H1 (cell line): ENCODE results near the gene DCPS. TPM values are rescaled to one million over a fixed set of nuclear protein-coding genes. Genes with fewer than 3 reads are reported as not detected.

Source experiments
- CTCF ChIA-PET: fragments of 300-600 bp; sonication (Branson Sonifier 250); formaldehyde crosslinking; loops from one replicate; lab custom pipeline; 2021; ENCODE audit not compliant: partially characterized antibody; lab: Charles Lee
- POLR2A ChIA-PET: fragments of 300-600 bp; sonication (Branson Sonifier 250); formaldehyde crosslinking; loops from one replicate; lab custom pipeline; 2021; ENCODE audit warnings: inconsistent platforms; ENCODE audit not compliant: partially characterized antibody; lab: Charles Lee
- DNase-seq, 2 experiments: peaks; one replicate each; pipeline versions ENCODE4 v3.0.0 to v3.0.0-alpha.2; 2010 to 2022; ENCODE audit warnings: low spot score in 2 of 2, low read depth in 1 of 2, mixed read lengths in 1 of 2
- FAIRE-seq: peaks from 2 replicates; lab custom pipeline; 2011; peaks lifted over from hg19 to GRCh38; lab: Jason Lieb, UNC
- H2AFZ ChIP-seq: 2 replicates; pipeline ENCODE4 v1.8.1; 2012; ENCODE audit warnings: low read length, inconsistent platforms
- H2AK5ac ChIP-seq: 2 replicates; pipeline ENCODE4 v1.6.1; 2013; ENCODE audit warnings: low read depth, low read length
- H2BK120ac ChIP-seq: replicated peaks from 2 replicates; pipeline ENCODE3; 2013; ENCODE audit warnings: low read depth, low read length, inconsistent platforms
- H2BK12ac ChIP-seq: 2 replicates; pipeline ENCODE4 v1.6.1; 2013; ENCODE audit warnings: low read depth, low read length
- H2BK15ac ChIP-seq: 2 replicates; pipeline ENCODE4 v1.6.1; 2013; ENCODE audit warnings: low read length
- H2BK20ac ChIP-seq: 2 replicates; pipeline ENCODE4 v1.6.1; 2013; ENCODE audit warnings: low read length
- H2BK5ac ChIP-seq: 2 replicates; pipeline ENCODE4 v1.6.1; 2013; ENCODE audit warnings: low read depth, low read length
- H3K14ac ChIP-seq: 2 replicates; pipeline ENCODE4 v1.6.1; 2013; ENCODE audit warnings: inconsistent platforms; ENCODE audit not compliant: insufficient read length
- H3K18ac ChIP-seq: 2 replicates; pipeline ENCODE4 v1.6.1; 2013; ENCODE audit warnings: low read length; ENCODE audit errors: extremely low read depth
- H3K23ac ChIP-seq: 2 replicates; pipeline ENCODE4 v1.6.1; 2013; ENCODE audit warnings: inconsistent platforms; ENCODE audit not compliant: insufficient read length
- H3K23me2 ChIP-seq: 2 replicates; pipeline ENCODE4 v1.6.1; 2013; ENCODE audit warnings: low read depth, low read length
- H3K27ac ChIP-seq: 2 replicates; pipeline ENCODE4 v1.6.1; 2011; ENCODE audit warnings: low read depth, low read length, inconsistent platforms
- H3K27me3 ChIP-seq, 4 experiments: replicated peaks in 1 of 4; 1 replicate in 1 of 4; 2 replicates in 3 of 4; pipeline versions ENCODE4 v1.6.1 to v1.8.1; 2011 to 2013; ENCODE audit warnings: low read length in 3 of 4, mild to moderate bottlenecking in 3 of 4, inconsistent platforms in 2 of 4, mixed read lengths in 2 of 4, moderate library complexity in 1 of 4; ENCODE audit not compliant: control insufficient read depth in 3 of 4, insufficient read depth in 3 of 4; ENCODE audit errors: extremely low read depth in 1 of 4
- H3K36me3 ChIP-seq, 4 experiments: 2 replicates each; pipeline versions ENCODE4 v1.6.1 to v1.8.1; 2011 to 2013; ENCODE audit warnings: mild to moderate bottlenecking in 4 of 4, low read length in 3 of 4, moderate library complexity in 2 of 4, control low read depth in 1 of 4, inconsistent platforms in 1 of 4; ENCODE audit not compliant: insufficient read depth in 4 of 4, control insufficient read depth in 2 of 4
- H3K4ac ChIP-seq: replicated peaks from 2 replicates; pipeline ENCODE3; 2013; ENCODE audit warnings: low read length, low read depth, mixed read lengths, inconsistent platforms; ENCODE audit not compliant: insufficient read length
- H3K4me1 ChIP-seq, 4 experiments: replicated peaks in 1 of 4; 1 replicate in 1 of 4; 2 replicates in 3 of 4; pipeline versions ENCODE4 v1.6.1 to v1.8.1; 2011 to 2013; ENCODE audit warnings: low read length in 3 of 4, inconsistent platforms in 2 of 4, mixed read lengths in 1 of 4; ENCODE audit not compliant: insufficient read depth in 4 of 4, control insufficient read depth in 3 of 4
- H3K4me2 ChIP-seq, 2 experiments: 2 replicates each; pipeline versions ENCODE4 v1.6.1 to v1.8.1; 2011 to 2013; ENCODE audit warnings: low read depth in 2 of 2, low read length in 2 of 2, control low read depth in 1 of 2, inconsistent platforms in 1 of 2, mild to moderate bottlenecking in 1 of 2; ENCODE audit not compliant: insufficient read depth in 1 of 2
- H3K4me3 ChIP-seq, 4 experiments: fragments of 200-600, 300-600 bp in 1 of 4; sonication (generic), shearing (Covaris generic), sonication (Bioruptor Twin) in 1 of 4; 2 replicates each; pipeline versions ENCODE4 v1.5.1 to v1.8.1; 2011 to 2016; ENCODE audit warnings: low read length in 4 of 4, low read depth in 3 of 4, control low read depth in 2 of 4, inconsistent platforms in 2 of 4, mild to moderate bottlenecking in 2 of 4, mixed read lengths in 1 of 4, moderate library complexity in 1 of 4; ENCODE audit not compliant: insufficient read depth in 2 of 4; ENCODE audit errors: extremely low read depth in 1 of 4
- H3K56ac ChIP-seq: replicated peaks from 2 replicates; pipeline ENCODE3; 2013; ENCODE audit warnings: low read depth, mild to moderate bottlenecking, mixed read lengths, low read length, inconsistent platforms; ENCODE audit not compliant: insufficient read length
- H3K79me1 ChIP-seq: 2 replicates; pipeline ENCODE4 v1.6.1; 2013; ENCODE audit warnings: low read depth, low read length, control low read depth
- H3K79me2 ChIP-seq, 2 experiments: 2 replicates each; pipeline versions ENCODE4 v1.6.1 to v1.8.1; 2012 to 2013; ENCODE audit warnings: low read length in 2 of 2, mild to moderate bottlenecking in 2 of 2, inconsistent platforms in 1 of 2; ENCODE audit not compliant: insufficient read depth in 2 of 2, control insufficient read depth in 1 of 2
- H3K9ac ChIP-seq, 4 experiments: replicated peaks in 1 of 4; 1 replicate in 1 of 4; 2 replicates in 3 of 4; pipeline versions ENCODE4 v1.6.1 to v1.8.1; 2011 to 2013; ENCODE audit warnings: low read depth in 3 of 4, low read length in 3 of 4, control low read depth in 2 of 4, mild to moderate bottlenecking in 2 of 4, moderate library complexity in 2 of 4, inconsistent platforms in 1 of 4; ENCODE audit errors: extremely low read depth in 1 of 4
- H3K9me3 ChIP-seq, 2 experiments: 2 replicates each; pipeline versions ENCODE4 v1.6.1 to v1.8.1; 2012 to 2013; ENCODE audit warnings: mild to moderate bottlenecking in 2 of 2, moderate library complexity in 2 of 2, control low read depth in 1 of 2, inconsistent platforms in 1 of 2, low read depth in 1 of 2, low read length in 1 of 2, mixed read lengths in 1 of 2; ENCODE audit not compliant: insufficient read depth in 2 of 2
- H4K20me1 ChIP-seq, 2 experiments: replicated peaks in 1 of 2; 2 replicates each; pipeline versions ENCODE3 to v1.8.1; 2011 to 2013; ENCODE audit warnings: inconsistent platforms in 2 of 2, low read length in 2 of 2, mild to moderate bottlenecking in 1 of 2; ENCODE audit not compliant: insufficient read depth in 2 of 2, control insufficient read depth in 1 of 2
- H4K5ac ChIP-seq: 2 replicates; pipeline ENCODE4 v1.6.1; 2013; ENCODE audit warnings: low read length, low read depth, mixed read lengths, inconsistent platforms; ENCODE audit not compliant: insufficient read length
- H4K8ac ChIP-seq: 2 replicates; pipeline ENCODE4 v1.8.0; 2013; ENCODE audit warnings: mild to moderate bottlenecking, moderate library complexity, low read length, inconsistent platforms; ENCODE audit not compliant: insufficient read depth; ENCODE audit errors: extremely low read depth
- H4K91ac ChIP-seq: replicated peaks from 2 replicates; pipeline ENCODE3; 2013; ENCODE audit warnings: low read length, mixed read lengths, inconsistent platforms; ENCODE audit not compliant: insufficient read length
- PHF8 ChIP-seq: fragments of 200-600 bp; sonication (generic); conservative IDR thresholded peaks from 2 replicates; pipeline ENCODE4 v1.7.1; 2012; ENCODE audit warnings: low read depth, mild to moderate bottlenecking, inconsistent platforms, low read length, moderate library complexity
- POLR2A ChIP-seq, 2 experiments: IDR thresholded peaks; 1 replicate in 1 of 2; 2 replicates in 1 of 2; pipeline ENCODE4 v1.6.1; 2011; ENCODE audit warnings: low read depth in 2 of 2, low read length in 2 of 2, mild to moderate bottlenecking in 2 of 2; ENCODE audit errors: control extremely low read depth in 1 of 2
- WGBS, 2 experiments: shearing (Covaris generic) in 1 of 2; methylation state at CpG; one replicate each; pipeline versions ENCODE4 v1.1.6 to v1.1.7; 2013 to 2015; ENCODE audit warnings: low lambda C conversion rate in 2 of 2, mixed read lengths in 2 of 2, inconsistent platforms in 1 of 2, low coverage in 1 of 2, missing lambda C conversion rate in 1 of 2; ENCODE audit not compliant: insufficient replicate concordance in 2 of 2, insufficient coverage in 1 of 2, insufficient read length in 1 of 2; ENCODE audit errors: extremely low coverage in 1 of 2, missing lambda C conversion rate in 1 of 2; 5-methylcytosine and 5-hydroxymethylcytosine counted together
- polyA plus RNA-seq, 7 experiments: library from polyadenylated mRNA; depleted of rRNA in 3 of 7; stranded (reverse) in 5 of 7; unstranded in 2 of 7; fragments of >200 nt in 5 of 7; fragments of 200-250 nt in 2 of 7; gene quantifications; 1 replicate in 5 of 7; 2 replicates in 1 of 7; 4 replicates in 1 of 7; pipeline versions ENCODE4 v1.2.1 to v1.2.3, GENCODE V29; 2011 to 2013; ENCODE audit warnings: missing spikeins in 2 of 7, mixed read lengths in 2 of 7
- total RNA-seq: library from RNA; stranded (reverse); fragmentation: NEBNext Ultra II Directional; extraction: Animal tissue kit (Norgen Biotek cat#: 25700); gene quantifications from 2 replicates; pipeline ENCODE4 v1.2.1, GENCODE V29; 2021

The DCPS gene
- total and polyA plus RNA-seq, 2 of the 8 experiments (the other 6 are each of a cell fraction or from before 2014, with no cell fraction given) = 24.6 to 55.2 TPM

- H3K79me1 ChIP-seq = peaks cover 11% of the 10 kb centered on the region; the same call in 1 of the 2 replicates
- H3K4ac ChIP-seq = peak overlapping the region; percentile 92
- peaks cover 0 to 39% of the 10 kb centered on the region in 2 experiments; a peak in 2 of 4 replicates for H3K79me2 ChIP-seq
- H2AFZ ChIP-seq = peak overlapping the region; percentile 72; the same call in 1 of the 2 replicates
- no peaks in the 10 kb centered on the region for H3K9me3 ChIP-seq
- peak overlapping the region; percentile 77 to 91 (median 86) for H3K9ac ChIP-seq
- peak overlapping the region; percentile 94 for H4K5ac ChIP-seq
- H4K20me1 ChIP-seq = peaks cover 0 to 2% of the 10 kb centered on the region in 2 experiments
- peak overlapping the region; percentile 95; the same call in 1 of the 2 replicates for H2BK5ac ChIP-seq
- peak overlapping the region; percentile 92 for H3K4me2 ChIP-seq
- FAIRE-seq (no peak), DNase-seq (no peak)
- peak overlapping the region; percentile 63; the same call in 1 of the 2 replicates for H3K27ac ChIP-seq
- H3K56ac ChIP-seq = peak overlapping the region; percentile 92
- WGBS, 2 experiments = 35% methylated on average over 13 of the region's 15 CpGs; no CpG with 5 or more reads in 1 of the 2 experiments
- 0 out of 2 replicates have a peak overlapping the region, but pooled peaks have one; percentile 48 for H2BK20ac ChIP-seq
- H3K4me3 ChIP-seq = peak overlapping the region; percentile 73 to 99 (median 86)
- POLR2A ChIA-PET = interaction anchor here (0.7 to 2.0 kb wide), 9 partner anchors 7 to 86 kb away, joined by 3 to 9 read pairs (median 4); partner anchors contain the start of genes FOXRED1 and SRPRA
- peak overlapping the region; percentile 86 for H4K91ac ChIP-seq
- no peaks in the 10 kb centered on the region for H3K27me3 ChIP-seq
- 0 out of 2 replicates have a peak overlapping the region, but pooled peaks have one; percentile 81 for H2BK15ac ChIP-seq
- H3K18ac ChIP-seq = peak overlapping the region; percentile 96
- H2AK5ac ChIP-seq = 0 out of 2 replicates have a peak overlapping the region, but pooled peaks have one; percentile 33
- peak overlapping the region; percentile 68; the same call in 1 of the 2 replicates for H2BK12ac ChIP-seq
- CTCF ChIA-PET = interaction anchor here (0.5 to 2.7 kb wide), 9 partner anchors 13 to 126 kb away, joined by 3 to 9 read pairs (median 3); no protein-coding TSS in a partner anchor
- TF ChIP-seq POLR2A (IDR thresholded peaks at IDR 0.05; ENCODE audit: control extremely low read depth in 1 of 2, low read depth in 2 of 2, low read length in 2 of 2) (0 out of 3 replicates have a peak, but pooled peaks of 1 of the 2 experiments have one; percentile 48), PHF8 (no peak; the same call in 1 of the 2 replicates)
- H2BK120ac ChIP-seq = no peak overlapping the region
- H3K23me2 ChIP-seq = peaks cover 13% of the 10 kb centered on the region
- H3K4me1 ChIP-seq = peaks cover 3 to 23% (median 15%) of the 10 kb centered on the region in 4 experiments; a peak in 6 of 7 replicates
- peaks cover 0 to 3% (median under 1%) of the 10 kb centered on the region in 4 experiments; a peak in 1 of 8 replicates for H3K36me3 ChIP-seq
- no peak overlapping the region for H3K23ac ChIP-seq
- no peak overlapping the region for H3K14ac ChIP-seq
- H4K8ac ChIP-seq = peak overlapping the region; percentile 95
Measured at GRCh38 chr11:126354631-126355323, 50.9 kb downstream of the DCPS start.
